GM10248 (cell line): ENCODE data around the gene VDR.

ENCODE experiments used
- CTCF ChIA-PET: fragments of 300-600 bp; sonication (Branson Sonifier 250); formaldehyde crosslinking; extraction: SDS; loops from one replicate; lab custom pipeline; 2021; ENCODE audit warnings: antibody characterized with exemption; lab: Yijun Ruan, JAX
- POLR2A ChIA-PET: fragments of 350-650 bp; sonication (Branson Sonifier 250); formaldehyde crosslinking; extraction: SDS; loops from one replicate; lab custom pipeline; 2020; ENCODE audit warnings: antibody characterized with exemption; lab: Yijun Ruan, JAX
- DNase-seq: peaks from one replicate; pipeline ENCODE4 v3.0.0; 2012; ENCODE audit errors: extremely low spot score
- CTCF ChIP-seq: IDR thresholded peaks from 2 replicates; pipeline ENCODE4 v1.5.1; 2012; ENCODE audit warnings: mild to moderate bottlenecking, low read depth; ENCODE audit errors: extremely low read depth, missing control alignments, control extremely low read depth

The VDR gene

DNA sequence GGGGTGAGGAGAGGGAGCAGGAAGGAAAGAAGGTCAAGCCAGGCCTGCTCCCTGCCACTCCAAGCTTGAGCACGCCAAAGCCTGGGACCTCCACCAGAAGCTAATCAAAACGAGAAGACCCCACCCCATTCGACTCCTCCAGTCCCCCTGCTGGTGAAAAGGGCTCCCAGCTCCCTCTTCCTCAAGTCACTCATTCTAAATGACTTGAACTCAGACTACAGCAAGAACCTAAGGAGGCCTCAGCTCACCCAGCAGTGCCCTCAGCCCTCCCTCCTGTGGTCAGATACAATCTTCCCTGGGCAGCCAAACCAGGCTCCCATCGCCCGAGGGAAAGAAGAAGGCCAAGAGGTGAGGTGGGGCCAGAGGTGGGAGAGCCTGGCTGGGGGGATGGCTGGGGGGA is 102.5 kb downstream of the VDR start:
- no peak for TF ChIP-seq CTCF
- ChIA-PET POLR2A (no interaction called here), CTCF (interaction anchor here (0.6 to 31.1 kb wide), 13 partner anchors 10 to 172 kb away, joined by 3 to 685 read pairs (median 5); partner anchors contain the start of gene ENDOU)
- no peak for DNase-seq

DNA sequence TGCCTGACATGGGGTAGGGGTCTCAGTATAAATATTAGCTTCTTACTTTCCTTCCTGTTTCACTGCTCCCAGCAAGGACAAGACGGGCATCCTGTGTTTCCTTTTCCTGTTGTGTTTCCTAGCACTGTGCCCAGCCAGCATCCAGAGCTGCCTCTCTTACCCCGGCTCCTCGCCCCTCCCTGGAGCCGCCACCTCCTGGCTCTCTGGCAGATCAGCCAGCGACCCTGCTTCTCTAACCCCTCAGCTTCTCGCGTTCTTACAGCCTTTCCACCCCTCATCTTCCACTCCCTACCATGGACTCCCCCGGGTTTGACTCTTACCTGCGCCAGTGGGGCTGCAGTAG is 102.9 kb downstream of the VDR start:
- no peak for TF ChIP-seq CTCF
- no peak for DNase-seq
- ChIA-PET CTCF (interaction anchor here (0.6 to 31.1 kb wide), 13 partner anchors 9 to 173 kb away, joined by 3 to 685 read pairs (median 5); partner anchors contain the start of gene ENDOU), POLR2A (no interaction called here)

DNA sequence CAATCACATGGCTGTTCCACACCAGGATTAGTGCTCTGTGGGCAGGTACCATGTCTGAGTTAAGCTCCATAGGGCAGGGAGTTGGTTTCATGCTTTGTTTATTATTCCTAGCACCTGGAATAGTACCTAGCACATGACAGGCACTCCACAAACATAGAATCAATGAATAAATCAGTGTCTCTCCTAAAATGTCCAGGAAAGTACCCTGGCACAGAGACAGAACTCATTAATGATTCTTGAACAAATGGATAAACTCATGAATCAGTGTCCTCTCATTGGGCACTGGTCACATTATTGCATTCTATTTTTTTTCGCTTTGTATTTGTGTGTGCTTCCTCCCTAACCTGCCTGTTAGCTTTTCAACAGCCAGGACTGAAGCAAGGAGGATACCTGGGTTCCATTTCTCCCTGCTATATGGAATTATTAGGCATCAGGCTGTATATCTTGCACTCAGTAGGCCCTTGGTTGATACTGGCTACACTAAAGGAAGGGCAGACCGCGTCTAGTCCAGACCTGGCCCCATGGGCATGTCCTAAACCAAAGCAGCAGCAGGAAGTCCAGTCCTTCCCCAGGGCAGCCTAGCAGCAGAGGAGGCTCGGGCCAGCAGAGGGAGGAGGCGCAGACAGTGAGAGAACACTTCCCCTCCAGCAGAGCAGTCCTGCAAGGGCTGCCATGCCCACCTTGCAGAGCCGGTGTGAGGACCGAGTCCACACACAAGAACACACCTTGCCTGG is 103.5 kb downstream of the VDR start:
- DNase-seq: no peak
- POLR2A ChIA-PET: interaction anchor here (0.6 kb wide), 1 partner anchor 347 kb away, joined by 6 read pairs; no protein-coding TSS in a partner anchor
- no peak for TF ChIP-seq CTCF
- CTCF ChIA-PET: interaction anchor here (0.9 to 31.1 kb wide), 15 partner anchors 12 to 173 kb away, joined by 3 to 685 read pairs (median 6); partner anchors contain the start of gene ENDOU

- ChIA-PET POLR2A (no interaction called here), CTCF (interaction anchor here (0.9 to 31.1 kb wide), 9 partner anchors 7 to 58 kb away, joined by 3 to 685 read pairs (median 13); no protein-coding TSS in a partner anchor)
- no peak for DNase-seq
- no peak for TF ChIP-seq CTCF
Observed at GRCh38 chr12:47800582-47800981, 104.2 kb downstream of the VDR start.

DNA sequence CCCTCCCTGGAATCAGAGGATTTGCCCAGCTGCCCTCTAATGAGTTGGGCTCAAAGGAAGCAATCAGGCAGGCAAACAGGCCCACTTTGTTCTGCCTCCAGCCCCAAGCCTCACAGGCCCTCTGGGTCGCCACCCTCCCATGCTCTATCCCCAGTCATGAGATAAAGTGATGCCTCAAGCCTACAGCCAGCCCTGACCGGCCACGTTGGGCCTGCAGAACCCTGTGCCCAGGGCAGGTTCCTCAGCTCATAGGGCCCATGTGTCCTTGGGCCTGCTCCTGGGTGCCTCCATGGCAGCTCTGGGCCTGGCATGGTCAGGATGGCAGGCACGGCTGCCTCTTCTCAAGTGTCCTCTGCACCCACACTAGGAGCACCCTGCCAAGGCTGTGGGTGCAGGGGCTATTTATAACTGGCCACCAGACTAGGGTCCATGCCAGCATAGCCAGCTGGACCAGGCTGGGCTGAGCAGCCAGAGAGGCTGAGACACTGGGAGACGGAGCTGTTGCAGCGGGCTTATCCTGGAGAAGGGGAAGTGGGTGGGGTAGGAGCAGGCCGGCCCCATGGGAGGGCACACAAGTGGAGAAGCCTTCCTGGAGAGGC is 105.3 kb downstream of the VDR start:
- no peak for DNase-seq
- ChIA-PET POLR2A (no interaction called here), CTCF (interaction anchor here (0.8 to 35.8 kb wide), 7 partner anchors 8 to 73 kb away, joined by 3 to 1524 read pairs (median 23); partner anchors contain the start of genes ENDOU and RPAP3)
- no peak for TF ChIP-seq CTCF

DNA sequence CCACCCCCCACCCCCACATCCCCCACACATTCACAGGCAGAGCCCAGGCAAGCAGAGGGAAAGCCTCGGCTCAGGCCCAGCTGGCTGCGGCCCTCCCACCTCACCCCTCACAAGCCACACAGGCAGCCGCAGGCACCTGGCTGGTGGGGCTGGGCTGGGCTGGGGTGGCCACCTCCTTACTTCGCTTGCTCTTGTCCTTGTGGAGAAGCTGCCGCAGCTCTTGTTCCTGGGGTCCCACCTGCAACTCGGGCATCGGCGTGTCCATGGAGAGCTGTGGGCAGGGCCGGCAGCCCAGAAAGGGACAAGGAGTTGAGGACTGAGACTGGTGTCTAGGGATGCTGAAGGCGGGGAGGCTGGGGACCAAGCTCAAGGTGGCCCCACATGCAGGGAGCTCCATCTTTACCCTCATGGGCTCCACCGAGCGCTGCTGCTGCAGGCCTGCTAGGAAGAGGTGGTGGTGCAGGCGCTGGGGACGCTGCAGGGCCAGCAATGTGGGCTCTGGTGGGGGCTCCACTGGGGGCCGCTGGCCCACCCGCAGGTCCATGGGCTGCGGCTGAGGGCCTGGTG is 106.3 kb downstream of the VDR start:
- DNase-seq: no peak
- CTCF ChIA-PET: interaction anchor here (1.0 to 35.8 kb wide), 12 partner anchors 9 to 129 kb away, joined by 3 to 1524 read pairs (median 10); partner anchors contain the start of genes ENDOU and RPAP3
- POLR2A ChIA-PET: no interaction called here
- no peak for TF ChIP-seq CTCF
